Measurements from ENCODE around the gene TMEM178B. TPM values are rescaled to one million over a fixed set of nuclear protein-coding genes. Genes with fewer than 3 reads are reported as not detected.

TMEM178B gene
- total RNA-seq, 4 donors from 2014 or later, result 1.3 to 1.8 (median 1.5) TPM

GRCh38 chr7:141071260-141071854 lies 2.5 kb upstream of the TMEM178B start:
- Histone ChIP-seq H3K9me3 (no peaks in the 10 kb centered on the region), H3K4me1 (peaks cover 14 to 45% of the 10 kb centered on the region in 2 donors), H3K36me3 (no peaks in the 10 kb centered on the region), H3K27me3 (peaks cover 0 to 3% (median 0%) of the 10 kb centered on the region in 3 donors), H3K4me3 (peak overlapping the region; percentile 69 to 76 (median 71)), H3K27ac (peak overlapping the region in 3 of 4 donors; percentile 75 to 81 (median 78))
- peak in 1 of 2 donors; percentile 13 for ATAC-seq
- in situ Hi-C loops (cut with MboI; ENCODE audit: low sequenced_read_pairs in 4 of 4) (no loop called here), intact Hi-C loops (cut with DNase I; ENCODE audit: low total_unique reads) (loop anchor here (1.0 to 10.0 kb wide), 3 partner anchors 149 to 573 kb away; partner anchors contain the start of gene BRAF)
- TF ChIP-seq POLR2A (IDR thresholded peaks at IDR 0.05) (no peak), CTCF (IDR thresholded peaks at IDR 0.05 in 4 of 5, conservative IDR thresholded peaks at IDR 0.05 in 1 of 5) (no peak)
- peak in 1 of 2 donors; percentile 25 for DNase-seq

GRCh38 chr7:141071855-141072547 lies 1.9 kb upstream of the TMEM178B start:
- peak overlapping the region; percentile 65 to 81 (median 76) for H3K27ac ChIP-seq
- ATAC-seq (peak in 1 of 2 donors; percentile 31), DNase-seq (no peak)
- H3K27me3 ChIP-seq, result peaks cover 0 to 3% (median 0%) of the 10 kb centered on the region in 3 donors
- no peaks in the 10 kb centered on the region for H3K36me3 ChIP-seq
- peaks cover 14 to 45% of the 10 kb centered on the region in 2 donors for H3K4me1 ChIP-seq
- intact Hi-C loops (cut with DNase I; ENCODE audit: low total_unique reads) (loop anchor here (1.0 to 10.0 kb wide), 3 partner anchors 150 to 573 kb away; partner anchors contain the start of gene BRAF), in situ Hi-C loops (cut with MboI; ENCODE audit: low sequenced_read_pairs in 4 of 4) (no loop called here)
- peak overlapping the region; percentile 69 to 76 (median 71) for H3K4me3 ChIP-seq
- TF ChIP-seq CTCF (IDR thresholded peaks at IDR 0.05 in 4 of 5, conservative IDR thresholded peaks at IDR 0.05 in 1 of 5), result no peak
- no peaks in the 10 kb centered on the region for H3K9me3 ChIP-seq

- Histone ChIP-seq H3K27ac (peak overlapping the region; percentile 65 to 81 (median 76)), H3K4me1 (peaks cover 14 to 45% of the 10 kb centered on the region in 2 donors), H3K27me3 (peaks cover 0 to 3% (median 0%) of the 10 kb centered on the region in 3 donors), H3K36me3 (no peaks in the 10 kb centered on the region), H3K9me3 (no peaks in the 10 kb centered on the region), H3K4me3 (peak overlapping the region; percentile 69 to 76 (median 71))
- in situ Hi-C loops (cut with MboI; ENCODE audit: low sequenced_read_pairs in 4 of 4) (no loop called here), intact Hi-C loops (cut with DNase I; ENCODE audit: low total_unique reads) (loop anchor here (5.0 to 10.0 kb wide), 2 partner anchors 150 to 572 kb away; partner anchors contain the start of gene BRAF)
- no peak for TF ChIP-seq CTCF (IDR thresholded peaks at IDR 0.05 in 4 of 5, conservative IDR thresholded peaks at IDR 0.05 in 1 of 5)
- TF ChIP-seq POLR2A (IDR thresholded peaks at IDR 0.05), result peak; percentile 17 to 33
- DNase-seq, result peak; percentile 46 to 69
- peak; percentile 86 to 91 for ATAC-seq
Observed at GRCh38 chr7:141072548-141073172, 1.2 kb upstream of the TMEM178B start.

GRCh38 chr7:141073173-141073640 lies 657 bp upstream of the TMEM178B start:
- H3K36me3 ChIP-seq, result no peaks in the 10 kb centered on the region
- peak overlapping the region; percentile 65 to 81 (median 76) for H3K27ac ChIP-seq
- in situ Hi-C loops (cut with MboI; ENCODE audit: low sequenced_read_pairs in 4 of 4), result no loop called here
- peak in 1 of 2 donors; percentile 22 for DNase-seq
- peak; percentile 49 to 58 for ATAC-seq
- peak overlapping the region; percentile 69 to 76 (median 71) for H3K4me3 ChIP-seq
- no peaks in the 10 kb centered on the region for H3K9me3 ChIP-seq
- peaks cover 14 to 45% of the 10 kb centered on the region in 2 donors for H3K4me1 ChIP-seq
- H3K27me3 ChIP-seq, result peaks cover 0 to 3% (median 0%) of the 10 kb centered on the region in 3 donors
- intact Hi-C loops (cut with DNase I; ENCODE audit: low total_unique reads), result loop anchor here (5.0 to 10.0 kb wide), 2 partner anchors 151 to 572 kb away; partner anchors contain the start of gene BRAF
- no peak for TF ChIP-seq CTCF (IDR thresholded peaks at IDR 0.05 in 4 of 5, conservative IDR thresholded peaks at IDR 0.05 in 1 of 5)
- TF ChIP-seq POLR2A (IDR thresholded peaks at IDR 0.05), result no peak
